Activated CD4-positive, alpha-beta T cell treated with anti-CD3 and anti-CD28 coated beads, Interleukin-2, amount 10 ng/mL, durations not matched to agents 24 days and 14 days (primary cell): ENCODE data around the gene PERM1. TPM values are rescaled to one million over a fixed set of nuclear protein-coding genes. Genes with fewer than 3 reads are reported as not detected.
A peak's percentile ranks its signal among the peaks of the same experiment; 100 is the strongest.

Experiments
- DNase-seq: peaks from one replicate; pipeline ENCODE4 v3.0.0; 2022
- H3K27ac Mint-ChIP-seq: one replicate; pipeline ENCODE4 v1.8.0; 2022; ENCODE audit warnings: mild to moderate bottlenecking, mixed read lengths
- H3K27me3 Mint-ChIP-seq: one replicate; pipeline ENCODE4 v1.8.0; 2022; ENCODE audit warnings: mixed read lengths
- H3K36me3 Mint-ChIP-seq: one replicate; pipeline ENCODE4 v1.8.0; 2022; ENCODE audit warnings: low read depth, mild to moderate bottlenecking, mixed read lengths
- H3K4me1 Mint-ChIP-seq: one replicate; pipeline ENCODE4 v1.8.0; 2021; ENCODE audit warnings: mixed read lengths
- H3K4me3 Mint-ChIP-seq: one replicate; pipeline ENCODE4 v1.8.0; 2022; ENCODE audit warnings: mild to moderate bottlenecking, moderate library complexity, mixed read lengths
- H3K9me3 Mint-ChIP-seq: one replicate; pipeline ENCODE4 v1.8.0; 2021; ENCODE audit warnings: mixed read lengths
- intact Hi-C: fragments of 100-400 bp; cut with micrococcal nuclease; formaldehyde crosslinking; loops from one replicate; pipeline ENCODE4 v1.15.1; 2023
- total RNA-seq: library from RNA; stranded (reverse); gene quantifications from 2 replicates; pipeline ENCODE4 v1.2.3, GENCODE V29; 2022

PERM1 gene
- total RNA-seq, 1 donor from 2014 or later = not detected

- Mint-ChIP-seq H3K36me3 (no peaks in the 10 kb centered on the region), H3K4me3 (no peak overlapping the region), H3K27me3 (peaks cover 13% of the 10 kb centered on the region), H3K27ac (no peak overlapping the region), H3K9me3 (no peaks in the 10 kb centered on the region), H3K4me1 (peaks cover 6% of the 10 kb centered on the region)
- DNase-seq = no peak
- intact Hi-C loops = no loop called here
These were observed 9.0 kb downstream of the PERM1 start for GRCh38 chr1:972726-973458.

GRCh38 chr1:971751-972506, 10.0 kb downstream of the PERM1 start:
- Mint-ChIP-seq H3K27me3 (peaks cover 13% of the 10 kb centered on the region), H3K36me3 (no peaks in the 10 kb centered on the region), H3K9me3 (no peaks in the 10 kb centered on the region), H3K4me1 (peaks cover 6% of the 10 kb centered on the region), H3K27ac (no peak overlapping the region), H3K4me3 (no peak overlapping the region)
- DNase-seq = no peak
- intact Hi-C loops = no loop called here

GRCh38 chr1:970973-971730, 10.7 kb downstream of the PERM1 start:
- Mint-ChIP-seq H3K4me1 (peaks cover 6% of the 10 kb centered on the region), H3K27me3 (peaks cover 13% of the 10 kb centered on the region), H3K27ac (no peak overlapping the region), H3K9me3 (no peaks in the 10 kb centered on the region), H3K4me3 (no peak overlapping the region), H3K36me3 (no peaks in the 10 kb centered on the region)
- intact Hi-C loops = no loop called here
- DNase-seq = no peak

GRCh38 chr1:970242-970972, 11.5 kb downstream of the PERM1 start:
- intact Hi-C loops = no loop called here
- H3K27me3 Mint-ChIP-seq = peaks cover 10% of the 10 kb centered on the region

GRCh38 chr1:969260-969855, 12.5 kb downstream of the PERM1 start:
- H3K27ac Mint-ChIP-seq = no peak overlapping the region
- intact Hi-C loops = no loop called here
- H3K27me3 Mint-ChIP-seq = peaks cover 10% of the 10 kb centered on the region
- H3K9me3 Mint-ChIP-seq = no peaks in the 10 kb centered on the region
- no peak overlapping the region for H3K4me3 Mint-ChIP-seq
- H3K4me1 Mint-ChIP-seq = peaks cover 5% of the 10 kb centered on the region
- peaks cover 3% of the 10 kb centered on the region for H3K36me3 Mint-ChIP-seq
- DNase-seq = no peak

More at GRCh38 chr1:970242-970972, 11.5 kb downstream of the PERM1 start:
- no peak for DNase-seq
- H3K4me1 Mint-ChIP-seq = peaks cover 5% of the 10 kb centered on the region
- H3K27ac Mint-ChIP-seq = no peak overlapping the region
- H3K9me3 Mint-ChIP-seq = no peaks in the 10 kb centered on the region
- H3K4me3 Mint-ChIP-seq = no peak overlapping the region
- H3K36me3 Mint-ChIP-seq = peaks cover 3% of the 10 kb centered on the region

GRCh38 chr1:967466-968343, 14.2 kb downstream of the PERM1 start:
- Mint-ChIP-seq H3K4me3 (peak overlapping the region; percentile 86), H3K36me3 (peaks cover 8% of the 10 kb centered on the region), H3K27ac (no peak overlapping the region), H3K4me1 (peaks cover 5% of the 10 kb centered on the region), H3K27me3 (peaks cover 10% of the 10 kb centered on the region), H3K9me3 (no peaks in the 10 kb centered on the region)
- intact Hi-C loops = loop anchor here (1.0 kb wide), 1 partner anchor 8 kb away; the partner anchor contains the start of gene NOC2L
- DNase-seq = no peak

- Mint-ChIP-seq H3K27me3 (peaks cover 10% of the 10 kb centered on the region), H3K9me3 (no peaks in the 10 kb centered on the region), H3K4me3 (peak overlapping the region; percentile 86), H3K4me1 (peaks cover 7% of the 10 kb centered on the region), H3K36me3 (peaks cover 14% of the 10 kb centered on the region), H3K27ac (peak overlapping the region; percentile 85)
- DNase-seq = peak; percentile 93
- intact Hi-C loops = loop anchor here (1.0 kb wide), 1 partner anchor 8 kb away; the partner anchor contains the start of gene NOC2L
These were observed 15.1 kb downstream of the PERM1 start for GRCh38 chr1:966704-967300.

GRCh38 chr1:966135-966703, 15.7 kb downstream of the PERM1 start, which contains the start of gene PLEKHN1:
TSS of gene PLEKHN1 (plus strand) at chr1:966482. CDS start at chr1:966532, 50 bp downstream.
- Mint-ChIP-seq H3K27me3 (peaks cover 10% of the 10 kb centered on the region), H3K9me3 (no peaks in the 10 kb centered on the region), H3K27ac (peak within 1 kb of the TSS; percentile 85), H3K4me3 (peak within 1 kb of the TSS; percentile 86), H3K36me3 (peaks cover 15% of the 10 kb centered on the region), H3K4me1 (peaks cover 7% of the 10 kb centered on the region)
- peak; percentile 81 for DNase-seq
- intact Hi-C loops = no loop called here

- peak overlapping the region; percentile 63 for H3K4me3 Mint-ChIP-seq
- peaks cover 7% of the 10 kb centered on the region for H3K4me1 Mint-ChIP-seq
- peaks cover 15% of the 10 kb centered on the region for H3K36me3 Mint-ChIP-seq
These were observed 16.3 kb downstream of the PERM1 start for GRCh38 chr1:965526-966134.

GRCh38 chr1:964691-965525, 17.0 kb downstream of the PERM1 start:
- Mint-ChIP-seq H3K27ac (no peak overlapping the region), H3K4me1 (peaks cover 7% of the 10 kb centered on the region), H3K4me3 (peak overlapping the region; percentile 63), H3K9me3 (no peaks in the 10 kb centered on the region), H3K27me3 (peaks cover 10% of the 10 kb centered on the region), H3K36me3 (peaks cover 15% of the 10 kb centered on the region)
- intact Hi-C loops = no loop called here
- DNase-seq = no peak

More at GRCh38 chr1:965526-966134, 16.3 kb downstream of the PERM1 start:
- DNase-seq = no peak
- Mint-ChIP-seq H3K27me3 (peaks cover 10% of the 10 kb centered on the region), H3K9me3 (no peaks in the 10 kb centered on the region), H3K27ac (peak overlapping the region; percentile 53)
- intact Hi-C loops = no loop called here
